HG02840 (cell line): ENCODE data around the gene VCL.
"Not testable (repeated sequence)": the region's sequence is repeated elsewhere in the genome, so short reads cannot be mapped to it uniquely, and the experiment has no call there.

Source experiments
- ATAC-seq: cut with Tn5 transposase; IDR thresholded peaks from one replicate; pipeline ENCODE4 v1.9.1; 2021; ENCODE audit warnings: mild to moderate bottlenecking, moderate library complexity, moderate number of reproducible peaks; ENCODE audit not compliant: unreplicated experiment, low FRiP score

VCL gene

DNA sequence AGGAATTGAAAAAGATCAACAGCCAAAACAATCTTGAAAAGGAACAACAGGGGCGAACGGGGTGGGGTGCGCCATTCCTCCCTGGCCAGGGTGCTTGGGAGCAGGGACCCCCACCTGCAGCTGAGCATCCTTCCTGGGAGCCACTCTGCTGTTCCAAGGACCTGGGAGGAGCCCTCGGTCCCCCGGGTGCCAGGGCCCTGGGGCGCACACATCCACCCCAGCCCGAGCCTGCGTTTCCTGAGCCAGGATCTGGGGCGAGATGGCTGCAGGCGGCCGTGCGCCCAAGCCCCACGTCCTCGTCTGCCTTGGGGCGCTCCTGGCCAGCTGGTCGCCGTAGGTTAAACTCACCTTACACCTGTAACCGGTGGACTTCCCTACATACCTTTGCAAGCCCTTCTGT, 142.1 kb downstream of the VCL start:
- ATAC-seq, result no peak

DNA sequence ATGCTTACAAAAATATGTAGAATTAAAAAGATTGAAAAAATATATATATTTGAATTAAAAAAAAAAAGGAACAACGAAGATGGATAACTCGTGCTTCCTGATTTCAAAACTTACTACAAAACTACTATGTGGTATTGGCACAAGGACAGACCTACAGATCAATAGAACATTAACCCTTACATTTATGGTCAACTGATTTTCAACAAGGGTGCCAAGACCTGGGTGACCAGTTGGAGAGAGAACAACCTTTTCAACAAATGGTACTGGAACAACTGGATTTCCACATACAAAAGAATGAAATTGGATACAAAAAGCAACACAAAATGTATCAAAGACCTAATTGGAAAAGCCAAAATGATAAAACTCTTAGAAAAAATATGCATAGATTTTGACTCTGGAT, 142.6 kb downstream of the VCL start:
- no peak for ATAC-seq

DNA sequence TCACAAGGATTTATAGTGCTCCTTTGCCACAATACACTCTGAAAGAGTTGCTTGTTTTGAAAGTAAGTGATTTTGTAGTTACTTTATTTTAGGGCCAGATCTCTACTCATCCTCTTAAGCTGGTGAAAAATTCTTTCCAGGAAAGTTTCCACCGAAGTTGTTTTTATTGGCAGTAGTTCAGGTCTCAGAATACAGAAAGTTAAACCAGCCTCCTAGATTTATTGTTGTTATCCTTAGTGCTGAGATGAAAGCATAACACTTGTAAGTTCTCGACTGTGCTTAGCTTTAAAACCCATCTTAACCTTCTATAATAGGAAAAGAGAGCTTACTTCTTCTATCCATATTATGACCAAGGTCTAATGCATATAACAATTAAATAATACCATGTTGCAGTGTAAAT, 147.2 kb downstream of the VCL start:
- no peak for ATAC-seq

GRCh38 chr10:74146980-74147379, 149.1 kb downstream of the VCL start:
- not testable (repeated sequence) for ATAC-seq

DNA sequence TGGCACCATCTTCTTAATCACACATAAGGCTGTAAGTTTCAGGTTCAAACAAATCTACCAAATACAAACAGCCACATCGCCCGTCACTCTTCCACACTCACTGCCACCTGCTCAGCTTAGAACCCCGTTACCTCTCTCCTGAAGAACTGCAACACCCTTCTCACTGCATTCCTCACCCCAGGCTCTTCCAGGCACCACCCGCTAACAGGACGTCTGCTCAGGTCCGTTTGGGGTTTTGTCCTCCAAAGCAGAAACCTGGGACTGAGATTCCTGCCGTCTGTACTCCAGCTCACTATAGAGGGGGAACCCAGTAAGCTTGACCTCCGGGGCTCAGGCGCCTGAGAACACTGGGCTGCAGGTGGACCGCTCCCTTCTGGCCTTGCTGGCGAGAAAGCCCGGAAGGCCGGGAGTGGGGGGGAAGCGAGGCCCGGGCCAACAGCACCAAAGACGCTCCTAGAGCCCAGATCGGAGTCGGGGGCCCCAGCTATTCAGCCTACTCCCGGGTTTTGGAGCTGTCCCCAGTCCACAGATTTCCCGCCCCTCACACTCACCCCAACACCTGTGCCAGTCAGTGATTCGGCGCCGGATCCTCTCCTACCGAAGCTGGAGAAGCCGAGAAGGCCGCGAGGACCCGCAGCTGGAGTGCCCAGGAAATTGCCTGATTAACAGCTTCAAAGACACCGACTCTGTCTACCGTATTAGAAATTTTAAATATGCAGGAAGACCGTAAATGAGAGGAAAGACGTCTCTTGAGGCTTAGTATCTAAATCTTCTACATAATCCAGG, 152.5 kb downstream of the VCL start, which contains the start of gene AP3M1:
AP3M1 (minus strand) TSS at position 625 of the 786 bp plus-strand sequence. CDS start 12,449 bp downstream, outside the sequence.
- peak; percentile 40 for ATAC-seq

DNA sequence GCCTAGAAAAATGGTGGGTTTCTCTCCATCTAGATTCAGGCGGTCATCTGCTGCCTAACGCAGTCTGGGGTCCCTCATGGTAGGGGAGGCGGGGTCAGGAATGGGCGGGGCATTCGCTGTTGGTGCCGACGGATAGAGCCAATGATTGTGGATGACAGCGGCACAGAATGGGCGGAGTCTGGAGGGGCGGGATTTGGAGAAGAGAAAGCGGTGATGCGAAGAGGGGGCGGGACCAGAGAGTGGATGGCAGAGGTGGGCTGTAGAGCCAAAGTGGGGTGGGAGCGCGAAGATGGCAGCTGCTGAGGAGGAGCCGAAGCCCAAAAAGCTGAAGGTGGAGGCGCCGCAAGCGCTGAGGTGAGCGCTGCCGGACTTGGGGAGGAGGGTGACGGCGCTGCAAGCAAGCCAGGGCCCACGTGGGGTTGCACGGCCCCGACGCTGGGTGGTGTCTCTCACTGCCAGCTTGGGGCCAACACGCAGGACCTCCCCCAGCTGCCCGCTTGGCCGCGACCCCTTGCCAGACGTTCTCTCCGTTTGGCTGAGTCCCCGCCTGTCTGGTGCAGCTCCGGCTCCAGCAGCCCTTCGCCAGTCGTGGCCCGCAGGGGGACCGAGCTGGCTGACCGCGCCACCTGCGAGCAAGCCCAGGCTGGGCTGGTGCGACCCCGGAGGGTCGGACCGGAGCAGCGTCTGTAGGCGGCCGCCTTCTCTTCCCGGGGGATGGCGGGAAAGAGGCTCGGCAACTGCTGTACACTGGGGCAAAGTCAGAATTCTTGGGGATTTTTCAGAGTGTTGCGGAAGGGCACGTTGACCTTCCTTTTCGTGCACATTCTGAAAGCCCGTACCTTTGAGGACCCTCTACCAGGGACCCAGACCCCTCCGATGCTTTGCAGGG, 153.3 kb downstream of the VCL start, which contains the start of gene ADK:
ADK (plus strand) TSS at position 232 of the 889 bp plus-strand sequence; CDS start at position 290, 58 bp downstream.
- peak; percentile 78 for ATAC-seq

DNA sequence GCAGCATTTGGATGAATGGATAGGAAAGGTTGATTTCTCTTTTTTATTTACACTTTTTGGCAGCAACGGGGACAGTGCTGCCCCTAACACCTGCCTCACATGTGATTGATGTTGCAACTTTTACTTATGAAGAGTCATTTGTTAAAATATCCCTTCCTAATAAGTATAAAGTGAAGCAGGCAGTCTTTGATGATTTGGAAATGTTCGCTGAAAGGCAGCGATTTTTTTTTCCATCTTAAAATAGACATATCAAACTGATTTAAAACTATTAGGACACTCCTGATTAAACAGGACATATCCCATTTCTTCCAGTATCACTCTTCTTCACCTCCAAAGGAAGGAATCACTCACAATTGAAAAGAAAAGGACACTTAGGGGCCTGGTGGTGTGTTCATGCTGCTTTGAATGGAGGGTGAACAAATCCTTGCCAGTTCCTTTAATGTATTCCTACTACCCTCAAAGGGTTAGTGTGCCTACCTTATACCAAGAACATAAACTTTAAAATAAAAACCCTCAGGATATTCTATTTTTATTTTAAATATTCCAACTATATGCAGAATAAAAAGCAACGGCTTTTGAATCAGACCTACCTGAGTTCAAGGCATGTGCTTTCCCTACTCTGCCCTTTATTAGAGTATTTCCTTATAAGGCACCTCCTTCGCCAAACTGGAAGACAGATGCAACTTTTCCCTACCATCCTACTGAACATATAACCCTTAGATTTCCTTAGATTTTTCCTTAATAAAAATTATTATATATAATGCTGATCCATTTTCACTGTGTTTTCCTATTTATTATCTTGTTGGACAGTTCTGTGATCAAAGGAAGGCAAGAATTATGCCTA, 154.2 kb downstream of the VCL start:
- ATAC-seq, result no peak

DNA sequence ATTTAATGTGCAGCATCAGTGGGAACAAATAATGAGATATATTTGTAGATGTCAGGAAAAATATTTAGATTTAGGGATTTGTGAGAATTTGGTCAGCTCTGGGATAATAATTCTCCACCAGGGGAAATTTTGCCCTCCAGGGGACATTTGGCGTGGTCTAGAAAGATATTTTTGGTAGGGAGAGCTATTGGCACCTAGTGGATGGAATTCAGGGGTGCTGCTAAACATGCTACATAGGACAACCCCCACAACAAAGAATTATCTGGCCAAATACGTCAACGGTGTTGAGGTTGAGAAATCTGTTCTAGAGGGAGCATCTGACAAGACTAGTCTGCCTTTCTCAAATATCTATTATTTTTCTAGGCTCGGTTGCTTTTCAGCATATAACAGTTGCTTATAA, 155.2 kb downstream of the VCL start:
- no peak for ATAC-seq

DNA sequence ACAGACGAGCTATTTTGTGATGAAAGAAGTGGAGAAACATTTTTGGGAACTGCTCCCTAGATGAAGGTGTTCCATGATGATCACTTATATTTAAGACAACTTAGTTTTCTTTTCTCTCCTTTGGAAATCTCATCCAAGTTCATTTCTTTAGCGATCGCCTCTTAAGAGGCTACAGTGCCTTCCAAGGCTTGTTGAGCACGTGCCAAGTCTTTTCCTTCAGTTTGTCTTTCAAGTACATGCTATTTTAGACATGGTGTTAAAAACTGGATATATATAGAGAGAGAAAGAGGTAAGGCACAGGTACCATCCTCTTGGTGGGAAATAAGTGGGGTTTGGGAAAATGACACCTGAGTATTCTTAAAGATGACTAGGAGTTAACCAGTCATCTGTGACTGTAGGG, 155.8 kb downstream of the VCL start:
- no peak for ATAC-seq

DNA sequence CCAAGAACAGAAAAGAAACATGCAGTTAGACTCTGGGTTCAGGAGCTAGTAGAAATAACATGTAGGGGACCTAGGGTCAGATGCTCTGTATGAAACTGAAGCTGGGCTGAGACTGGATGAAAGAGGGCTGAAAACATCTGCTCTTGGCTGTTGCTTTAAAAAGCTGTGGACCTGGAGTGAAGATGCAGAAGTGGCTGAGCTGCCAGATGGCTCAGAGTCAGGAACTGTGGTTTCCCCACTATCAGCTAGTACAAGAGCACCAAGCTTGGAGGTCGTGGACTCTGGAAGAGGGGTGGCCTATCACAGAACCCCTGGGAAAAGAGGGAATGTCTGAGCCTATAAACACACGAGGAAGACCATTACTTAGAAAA, 159.0 kb downstream of the VCL start:
- no peak for ATAC-seq

DNA sequence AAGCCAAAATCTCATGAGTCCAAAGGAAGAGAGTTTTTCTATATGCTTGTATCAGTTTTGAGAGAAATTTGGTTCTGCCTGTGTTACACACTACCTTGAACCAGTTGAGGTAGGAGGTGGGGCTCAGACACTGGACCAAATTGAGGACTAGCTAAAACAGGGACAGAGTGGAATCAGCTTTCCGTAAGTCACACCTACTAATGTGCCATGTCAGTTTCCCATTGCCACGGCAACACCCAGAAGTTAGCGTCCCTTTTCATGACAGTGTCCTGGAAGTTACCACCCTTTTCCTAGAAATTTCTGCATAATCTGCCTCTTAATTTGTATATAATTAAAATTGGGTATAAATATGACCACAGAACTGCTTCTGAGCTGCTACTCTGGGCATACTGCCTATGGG, 162.1 kb downstream of the VCL start:
- ATAC-seq, result no peak

GRCh38 chr10:74163319-74164068, 165.6 kb downstream of the VCL start:
- no peak for ATAC-seq

GRCh38 chr10:74164716-74165529, 167.0 kb downstream of the VCL start:
- ATAC-seq, result no peak

- no peak for ATAC-seq
Measured at GRCh38 chr10:74165530-74165901, 167.6 kb downstream of the VCL start.

GRCh38 chr10:74167443-74167842, 169.5 kb downstream of the VCL start:
- ATAC-seq, result no peak
